AG20443 (cell line): ENCODE results near the gene LGALS9B.
A peak's percentile ranks its signal among the peaks of the same experiment; 100 is the strongest.
"Not testable (repeated sequence)": the region's sequence is repeated elsewhere in the genome, so short reads cannot be mapped to it uniquely, and the experiment has no call there.

Experiments used
- DNase-seq: peaks from one replicate; pipeline ENCODE4 v3.0.0; 2012; ENCODE audit warnings: low spot score, mixed read lengths

LGALS9B gene

DNA sequence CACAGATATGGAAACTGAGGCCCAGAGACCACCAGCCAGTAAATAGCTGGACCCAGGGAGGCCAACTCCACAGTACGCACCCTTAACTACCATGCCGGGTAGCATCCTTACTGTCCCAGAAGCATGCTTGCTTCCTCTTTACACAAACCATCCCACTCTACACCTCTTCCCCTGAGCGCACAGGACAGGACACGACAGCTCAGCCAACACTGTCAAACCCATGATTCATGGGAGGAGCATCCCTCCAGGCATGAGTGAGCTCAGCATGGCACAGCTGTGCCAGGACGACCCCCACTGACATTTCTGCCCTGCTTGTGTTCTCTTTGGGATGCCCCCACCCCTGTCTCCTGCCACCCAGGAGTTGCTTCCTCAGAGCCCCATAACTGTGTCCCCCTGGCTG, 340 bp downstream of the LGALS9B start:
- not testable (repeated sequence) for DNase-seq

DNA sequence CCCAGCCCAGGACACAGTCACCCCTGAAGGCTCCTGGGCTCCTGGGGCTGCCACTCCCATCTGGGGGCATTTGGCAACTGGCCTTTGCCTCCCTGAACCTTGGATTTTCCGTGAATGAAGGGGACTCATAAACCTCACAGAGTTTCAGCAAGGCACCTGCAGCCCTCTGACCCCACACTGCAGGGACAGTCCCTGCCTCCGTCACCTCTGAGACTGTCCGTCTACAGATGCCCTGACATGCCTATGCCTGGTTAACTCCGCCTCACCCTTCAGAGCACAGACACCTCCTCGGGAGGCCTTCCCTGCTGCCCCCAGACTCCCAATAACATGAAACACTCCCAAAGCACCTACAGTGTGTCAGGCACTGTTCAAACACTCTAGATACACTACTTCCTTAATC, 786 bp downstream of the LGALS9B start:
- DNase-seq, result not testable (repeated sequence)

- DNase-seq, result not testable (repeated sequence)
These were observed 1.8 kb downstream of the LGALS9B start for GRCh38 chr17:20465535-20465934.

DNA sequence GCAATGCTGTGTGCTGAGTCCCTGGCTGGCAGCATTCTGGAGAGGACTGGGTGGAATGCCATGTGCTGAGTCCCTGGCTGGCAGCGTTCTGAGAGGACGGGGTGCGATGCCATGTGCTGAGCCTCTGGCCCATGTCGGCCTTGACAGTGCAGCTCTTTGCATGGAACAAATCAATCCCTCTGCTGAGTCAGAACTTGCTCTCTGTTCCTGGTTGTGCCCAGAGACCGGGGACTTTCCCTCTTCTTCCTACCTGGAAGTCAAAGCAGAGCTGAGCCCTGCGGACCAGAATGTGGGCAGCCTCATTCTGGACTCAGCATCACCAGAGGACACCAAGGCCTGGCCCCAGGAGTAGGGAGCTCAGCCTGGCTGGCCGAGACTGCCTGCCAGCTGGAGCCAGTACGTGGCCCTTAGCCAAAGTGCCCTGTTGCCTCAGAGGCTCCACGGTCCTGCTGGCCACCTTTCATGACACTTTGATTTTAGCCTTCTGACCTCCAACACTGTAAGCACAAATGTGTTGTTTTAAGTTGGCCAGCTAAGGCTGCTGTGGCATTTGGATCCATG, 2.4 kb downstream of the LGALS9B start:
- DNase-seq, result not testable (repeated sequence)

DNA sequence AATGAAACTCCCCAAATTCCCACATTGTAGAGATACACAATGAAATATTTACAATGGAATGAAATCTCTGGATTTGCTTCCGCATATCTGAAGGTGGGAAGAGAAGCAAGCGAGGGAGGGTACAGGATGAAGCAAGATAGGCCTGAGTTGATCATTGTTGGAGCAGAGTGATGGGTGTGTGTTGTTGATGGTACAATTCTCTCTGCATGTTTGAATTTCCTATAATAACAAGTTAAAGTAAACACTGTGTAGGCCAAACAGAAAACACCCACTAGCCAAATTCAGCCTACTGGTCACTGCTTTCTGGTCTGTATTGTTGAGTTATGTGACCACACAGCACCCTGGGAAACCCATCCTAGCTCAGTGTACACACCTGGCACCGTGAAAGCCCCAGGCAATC, 5.2 kb downstream of the LGALS9B start:
- not testable (repeated sequence) for DNase-seq

GRCh38 chr17:20457848-20458381, 9.4 kb downstream of the LGALS9B start:
- not testable (repeated sequence) for DNase-seq

DNA sequence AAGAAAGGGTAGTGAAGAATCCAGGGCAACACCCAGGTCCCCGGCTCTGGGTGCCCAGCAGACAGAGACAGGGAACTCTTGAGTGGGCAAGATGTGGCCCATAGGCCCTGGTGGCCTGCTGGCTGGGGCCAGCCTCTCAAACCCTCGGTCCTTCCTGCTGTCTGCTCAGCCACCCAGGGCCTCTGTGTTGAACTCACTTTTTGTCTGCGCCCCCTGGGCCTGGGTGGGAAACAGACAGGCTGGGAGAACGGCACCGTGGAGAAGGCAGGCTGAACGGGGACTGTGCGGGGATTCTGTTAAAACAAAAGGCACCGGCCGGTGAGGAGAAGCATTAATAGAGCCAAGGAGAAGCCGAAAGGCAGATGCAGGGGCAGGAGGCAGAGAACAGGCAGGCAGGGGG, 12.2 kb downstream of the LGALS9B start:
- not testable (repeated sequence) for DNase-seq

DNA sequence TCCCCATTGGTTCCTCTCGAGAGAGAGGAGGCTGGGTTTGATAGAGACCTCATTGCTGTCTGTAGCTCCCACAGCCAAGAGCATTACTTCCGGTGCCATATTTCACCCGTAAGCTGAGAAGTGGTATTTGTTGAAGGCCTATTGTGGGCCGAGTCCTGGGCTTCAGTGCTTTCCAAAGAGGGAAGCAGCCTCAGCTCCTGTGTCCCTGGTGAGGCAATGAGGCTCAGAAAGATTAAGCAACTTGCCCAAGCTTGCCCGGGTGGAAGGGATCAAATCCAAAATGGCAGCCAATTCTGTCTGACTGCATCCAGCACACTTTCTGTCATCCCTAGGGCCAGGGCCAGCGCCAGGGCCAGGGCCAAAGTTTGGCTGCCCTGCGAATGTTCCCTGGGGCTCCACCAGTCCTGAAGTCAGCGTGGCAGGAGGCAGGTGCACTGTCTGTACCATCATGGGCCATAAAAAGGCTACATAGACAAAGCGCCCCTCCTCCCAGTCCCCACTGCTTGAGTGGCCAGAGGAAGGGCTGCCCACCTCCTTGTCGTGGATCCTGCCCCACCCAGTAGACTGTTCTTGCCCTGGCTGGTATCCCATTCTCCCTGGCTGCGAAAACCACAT, 13.4 kb downstream of the LGALS9B start:
- not testable (repeated sequence) for DNase-seq

DNA sequence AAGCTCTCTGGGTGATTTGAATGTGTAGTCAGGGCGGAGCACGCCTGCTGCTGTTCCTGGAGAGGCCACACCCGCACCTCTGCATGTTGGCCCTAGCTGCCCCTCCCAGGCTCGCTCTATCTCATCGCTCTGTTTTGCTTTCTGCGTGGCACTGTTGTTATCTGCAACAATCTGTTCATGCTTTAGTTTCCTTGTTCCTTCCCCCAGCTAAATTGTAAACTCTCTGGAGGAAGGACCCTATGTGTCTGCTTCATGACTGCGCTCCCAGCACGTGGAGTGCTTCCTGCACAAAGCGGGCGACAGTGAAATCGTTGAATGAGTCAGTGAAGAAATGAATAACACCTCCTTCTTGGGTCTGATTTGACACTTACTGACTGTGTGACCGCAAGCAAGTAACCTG, 16.5 kb downstream of the LGALS9B start:
- not testable (repeated sequence) for DNase-seq

GRCh38 chr17:20447534-20448321, 19.6 kb downstream of the LGALS9B start:
- DNase-seq, result peak; percentile 1

DNA sequence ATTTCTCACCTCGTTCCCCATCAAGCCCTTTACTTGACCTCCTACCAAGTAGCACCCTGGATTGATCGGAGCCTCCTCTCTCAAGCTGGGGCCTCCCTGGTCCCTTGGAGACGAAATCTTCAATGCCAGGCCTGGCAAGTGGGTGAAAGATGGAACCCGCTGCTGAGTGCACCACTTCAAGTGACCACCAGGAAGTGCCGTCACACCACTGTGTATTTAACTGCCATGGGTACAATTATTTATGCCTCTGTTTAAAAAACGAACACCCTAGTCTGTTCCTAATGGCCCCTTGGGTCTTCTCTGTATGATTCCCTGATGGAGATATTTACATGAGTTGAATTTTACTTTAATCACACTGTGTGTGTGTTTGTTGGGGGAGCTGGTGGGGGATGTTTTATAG, 20.4 kb downstream of the LGALS9B start:
- DNase-seq, result not testable (repeated sequence)

GRCh38 chr17:20444581-20445236, 22.6 kb downstream of the LGALS9B start:
- DNase-seq, result not testable (repeated sequence)

DNA sequence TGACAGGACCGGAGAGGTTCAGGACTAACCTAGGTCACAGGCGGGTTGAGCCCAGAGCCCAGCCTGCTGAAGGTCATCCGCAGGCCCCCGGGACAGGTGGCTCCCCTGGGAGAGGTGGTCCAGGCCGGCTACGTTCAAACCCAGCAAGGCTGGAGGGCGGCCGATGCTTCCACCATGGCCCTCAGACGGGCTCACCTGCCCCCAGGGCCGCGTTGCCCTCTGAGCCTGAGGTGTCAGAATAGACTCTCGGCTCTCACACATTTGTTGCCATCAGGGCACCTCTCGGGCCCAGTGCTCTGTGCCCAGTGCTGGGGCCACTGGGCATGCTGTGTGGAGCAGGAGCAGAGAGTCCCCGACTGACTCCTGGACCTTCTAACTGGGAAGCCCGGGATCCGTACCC, 23.2 kb downstream of the LGALS9B start:
- DNase-seq, result not testable (repeated sequence)

- DNase-seq, result not testable (repeated sequence)
These were observed 23.7 kb downstream of the LGALS9B start for GRCh38 chr17:20443632-20444031.

DNA sequence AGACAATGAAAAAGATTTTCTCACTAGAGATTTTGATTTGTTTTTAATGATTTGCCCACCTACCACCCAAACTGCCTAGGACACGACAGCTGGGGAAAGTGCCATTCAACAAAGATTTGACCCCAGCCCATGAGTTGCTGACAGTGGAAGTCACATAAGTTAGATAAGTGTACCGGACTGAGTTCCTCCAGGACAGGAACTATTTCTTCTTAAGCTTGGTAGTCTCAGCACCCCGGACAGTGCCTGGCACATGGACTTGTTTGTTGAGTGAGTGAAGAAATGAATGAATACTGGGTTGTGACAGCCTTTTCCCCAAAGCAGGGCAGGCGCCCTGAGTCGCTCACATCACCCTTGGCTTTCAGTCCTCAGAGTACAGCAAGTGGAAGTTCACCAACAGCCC, 26.7 kb downstream of the LGALS9B start:
- DNase-seq, result not testable (repeated sequence)

DNA sequence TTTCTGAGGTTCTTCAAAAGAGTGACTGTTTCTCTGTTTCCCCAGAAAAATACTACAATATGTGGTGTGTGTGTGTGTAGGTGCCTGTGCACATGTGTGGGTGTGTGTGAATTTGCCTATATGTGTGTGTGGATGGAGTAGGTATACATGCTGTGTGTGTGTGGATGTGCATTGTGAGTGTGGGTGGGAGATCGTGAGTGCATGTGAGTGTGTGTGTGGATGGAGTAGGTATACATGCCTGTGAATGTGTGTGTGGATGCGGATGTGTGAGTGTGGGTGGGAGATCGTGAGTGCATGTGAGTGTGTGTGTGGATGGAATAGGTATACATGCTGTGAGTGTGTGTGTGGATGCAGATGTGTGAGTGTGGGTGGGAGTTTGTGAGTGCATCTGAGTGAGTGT, 32.2 kb downstream of the LGALS9B start:
- DNase-seq, result not testable (repeated sequence)

GRCh38 chr17:20433382-20433781, 34.0 kb downstream of the LGALS9B start:
- DNase-seq, result not testable (repeated sequence)

DNA sequence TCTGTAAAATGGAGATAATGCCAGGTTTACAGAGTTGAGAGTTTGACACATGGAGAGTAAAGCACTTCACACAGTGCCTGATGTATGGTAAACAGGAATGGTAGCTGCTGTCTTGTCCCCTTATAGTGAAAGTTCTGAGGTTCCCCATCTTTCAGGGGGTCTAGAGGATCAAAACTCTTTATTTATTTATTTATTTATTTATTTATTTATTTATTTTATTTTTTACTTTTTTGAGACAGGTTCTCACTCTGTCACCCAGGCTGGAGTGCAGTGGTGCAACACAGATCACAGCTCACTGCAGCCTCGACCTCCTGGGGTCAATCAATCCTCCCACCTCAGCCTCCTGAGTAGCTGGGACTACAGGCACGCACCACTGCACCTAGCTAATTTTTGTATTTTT, 40.1 kb downstream of the LGALS9B start:
- not testable (repeated sequence) for DNase-seq

DNA sequence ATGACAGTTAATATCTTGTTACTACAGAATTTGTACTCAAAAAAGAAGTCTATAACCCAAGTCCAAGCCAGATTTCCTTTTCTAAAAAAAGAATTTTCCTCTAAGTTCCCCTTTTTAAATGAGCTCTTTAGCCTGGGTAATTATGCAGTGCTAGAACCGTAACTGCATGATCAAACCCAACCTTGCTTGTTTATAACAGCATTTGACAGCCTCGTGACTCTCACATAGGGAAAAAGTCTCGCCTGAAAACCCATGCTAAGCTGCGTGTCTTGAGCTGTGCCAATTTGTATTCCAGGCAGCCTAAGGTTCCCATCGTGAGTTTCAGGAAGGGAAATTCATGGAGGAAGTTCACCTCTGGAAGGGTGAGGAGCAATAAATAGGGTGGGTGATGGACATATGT, 44.5 kb downstream of the LGALS9B start:
- not testable (repeated sequence) for DNase-seq

DNA sequence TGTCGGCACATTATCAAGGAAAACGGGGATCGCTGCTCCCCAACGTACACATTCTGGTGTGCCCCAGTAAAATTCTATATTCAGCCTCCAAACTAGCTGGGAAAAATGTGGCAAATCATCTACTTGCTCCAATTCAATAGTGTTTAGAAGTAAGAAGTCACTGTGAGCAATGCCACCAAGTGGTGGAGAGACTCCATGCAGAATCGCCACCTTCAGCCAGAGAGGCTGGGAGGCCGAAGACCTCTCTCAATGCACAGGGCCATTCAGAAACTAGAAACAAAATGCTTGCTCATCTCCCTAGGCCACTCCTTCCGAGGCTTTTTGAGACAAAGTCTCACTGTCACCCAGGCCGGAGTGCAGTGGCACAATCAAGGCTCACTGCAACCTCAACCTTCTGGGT, 48.5 kb downstream of the LGALS9B start:
- not testable (repeated sequence) for DNase-seq

DNA sequence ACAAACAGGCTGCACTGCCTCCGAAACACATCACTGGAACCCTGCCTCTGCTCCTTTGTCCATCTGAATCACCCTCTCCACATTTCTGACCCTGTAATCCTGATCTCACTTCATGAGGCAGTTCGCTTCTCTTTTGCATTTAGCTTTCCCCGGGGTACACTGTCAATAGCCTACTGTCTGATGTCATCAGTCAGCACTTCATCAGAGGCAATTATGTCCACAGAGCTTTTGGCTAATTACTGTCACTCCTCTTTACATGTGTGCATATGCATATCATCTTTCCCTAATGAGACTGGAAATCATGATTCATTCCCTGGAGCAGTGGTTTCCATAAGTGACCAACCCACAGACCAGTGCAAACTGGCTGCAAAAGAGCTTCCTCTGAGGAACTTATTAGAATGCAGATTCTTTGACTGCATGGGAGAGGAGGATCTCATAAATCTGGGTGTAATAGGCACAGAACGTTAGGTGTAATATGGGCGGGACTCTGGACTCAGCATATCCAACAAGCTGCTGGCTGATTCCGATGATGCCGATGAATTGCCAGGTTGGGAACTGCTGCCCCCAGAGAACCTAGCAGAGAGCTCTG, 49.8 kb downstream of the LGALS9B start:
- not testable (repeated sequence) for DNase-seq

GRCh38 chr17:20416381-20416911, 50.9 kb downstream of the LGALS9B start:
- DNase-seq, result not testable (repeated sequence)
